ENCODE measurements around the gene ESYT1.

Gene ESYT1

GRCh38 chr12:56127888-56128669, at the start of gene ESYT1:
ESYT1 (plus strand) TSS chr12:56128267; CDS start chr12:56128320, 53 bp downstream.
- DNase-seq: peak; percentile 71 to 98 (median 94)

- DNase-seq: no peak
These were observed 49.6 kb upstream of the ESYT1 start for GRCh38 chr12:56078427-56078826.

GRCh38 chr12:56078931-56079722, 48.9 kb upstream of the ESYT1 start:
- peak in 54 of 56 donors; percentile 17 to 93 (median 74) for DNase-seq

- DNase-seq: peak in 54 of 56 donors; percentile 29 to 86 (median 68)
These were observed 48.1 kb upstream of the ESYT1 start, which contains the start of gene ERBB3 for GRCh38 chr12:56079723-56080555. ERBB3 (plus strand) TSS chr12:56080165; CDS start chr12:56080301, 136 bp downstream.

GRCh38 chr12:56080556-56081138, 47.4 kb upstream of the ESYT1 start:
- DNase-seq: peak in 3 of 56 donors; percentile 9 to 50 (median 22)

GRCh38 chr12:56081393-56082347, 46.4 kb upstream of the ESYT1 start:
- peak in 53 of 56 donors; percentile 16 to 87 (median 53) for DNase-seq

- peak in 10 of 56 donors; percentile 17 to 62 (median 46) for DNase-seq
These were observed 45.7 kb upstream of the ESYT1 start for GRCh38 chr12:56082382-56082781.

GRCh38 chr12:56082967-56083366, 45.1 kb upstream of the ESYT1 start:
- peak in 54 of 56 donors; percentile 23 to 97 (median 85) for DNase-seq

GRCh38 chr12:56084958-56085543, 43.0 kb upstream of the ESYT1 start:
- peak in 2 of 56 donors; percentile 5 to 10 for DNase-seq

GRCh38 chr12:56086096-56086495, 42.0 kb upstream of the ESYT1 start:
- DNase-seq: no peak

- DNase-seq: no peak
These were observed 41.5 kb upstream of the ESYT1 start for GRCh38 chr12:56086608-56087007.

- DNase-seq: peak in 4 of 56 donors; percentile 4 to 48 (median 26)
These were observed 40.8 kb upstream of the ESYT1 start for GRCh38 chr12:56087220-56087619.

GRCh38 chr12:56097738-56098137, 30.3 kb upstream of the ESYT1 start:
- no peak for DNase-seq

- DNase-seq: no peak
These were observed 29.5 kb upstream of the ESYT1 start for GRCh38 chr12:56098592-56098991.

GRCh38 chr12:56099787-56100186, 28.3 kb upstream of the ESYT1 start:
- no peak for DNase-seq

- DNase-seq: no peak
These were observed 27.0 kb upstream of the ESYT1 start for GRCh38 chr12:56101045-56101444.

- DNase-seq: no peak
These were observed 25.4 kb upstream of the ESYT1 start for GRCh38 chr12:56102683-56103065.

GRCh38 chr12:56103066-56103711, 24.9 kb upstream of the ESYT1 start:
- DNase-seq: no peak

GRCh38 chr12:56103823-56104108, 24.3 kb upstream of the ESYT1 start:
- DNase-seq: no peak
